IMR-90 (cell line): ENCODE measurements around the gene TOGARAM2. TPM values are rescaled to one million over a fixed set of nuclear protein-coding genes. Genes with fewer than 3 reads are reported as not detected.

Experiments
- ATAC-seq: fragments of 200-7000 bp; cut with Tn5 transposase; 2 replicates; pipeline ENCODE4 v1.9.1; 2020; ENCODE audit warnings: low read depth, mild to moderate bottlenecking, moderate library complexity
- BruUV-seq: library from RNA; stranded (reverse); fragments of 400-500 nt; replicated peaks from 2 replicates; lab custom pipeline; 2021; lab: Mats Ljungman, UMichigan
- CTCF ChIA-PET: fragments of 300-600 bp; formaldehyde crosslinking; extraction: SDS; loops from one replicate; lab custom pipeline; 2021; ENCODE audit warnings: antibody characterized with exemption; lab: Yijun Ruan, JAX
- POLR2A ChIA-PET: fragments of 300-600 bp; sonication (Branson Sonifier 250); formaldehyde crosslinking; loops from one replicate; lab custom pipeline; 2022; ENCODE audit warnings: antibody characterized with exemption; ENCODE audit not compliant: unreplicated experiment; lab: Charles Lee
- DNase-seq: peaks from one replicate; pipeline ENCODE4 v3.0.0; 2013
- H2AFZ ChIP-seq: replicated peaks from 2 replicates; pipeline ENCODE3; 2013; ENCODE audit warnings: low read length, mild to moderate bottlenecking; ENCODE audit not compliant: poor library complexity
- H2AK5ac ChIP-seq: 2 replicates; pipeline ENCODE4 v1.6.1; 2013; ENCODE audit warnings: low read depth, low read length, inconsistent platforms
- H2AK9ac ChIP-seq: replicated peaks from 2 replicates; pipeline ENCODE3; 2013; ENCODE audit warnings: mild to moderate bottlenecking, low read depth, low read length, moderate library complexity; ENCODE audit not compliant: poor library complexity
- H2BK120ac ChIP-seq: 2 replicates; pipeline ENCODE4 v1.6.1; 2013; ENCODE audit warnings: low read depth, low read length, inconsistent platforms
- H2BK15ac ChIP-seq: 3 replicates; pipeline ENCODE4 v1.6.1; 2013; ENCODE audit warnings: low read depth, low read length, inconsistent platforms
- H2BK20ac ChIP-seq: 2 replicates; pipeline ENCODE4 v1.6.1; 2013; ENCODE audit warnings: low read depth, mild to moderate bottlenecking, inconsistent platforms, low read length, moderate library complexity
- H2BK5ac ChIP-seq: 2 replicates; pipeline ENCODE4 v1.6.1; 2013; ENCODE audit warnings: mild to moderate bottlenecking, low read depth, low read length, inconsistent platforms; ENCODE audit not compliant: poor library complexity, severe bottlenecking
- H3K14ac ChIP-seq: replicated peaks from 2 replicates; pipeline ENCODE4 v1.6.1; 2013; ENCODE audit warnings: low read depth, low read length, inconsistent platforms
- H3K18ac ChIP-seq: 2 replicates; pipeline ENCODE4 v1.6.1; 2013; ENCODE audit warnings: low read depth, low read length, control low read depth
- H3K23ac ChIP-seq: 2 replicates; pipeline ENCODE4 v1.6.1; 2013; ENCODE audit warnings: low read depth, low read length, inconsistent platforms
- H3K27ac ChIP-seq: 2 replicates; pipeline ENCODE4 v1.5.1; 2013; ENCODE audit warnings: mild to moderate bottlenecking, control low read depth, low read length; ENCODE audit not compliant: insufficient read depth
- H3K27me3 ChIP-seq: 2 replicates; pipeline ENCODE4 v1.6.1; 2013; ENCODE audit warnings: low read length; ENCODE audit not compliant: control insufficient read depth, insufficient read depth
- H3K36me3 ChIP-seq: 2 replicates; pipeline ENCODE4 v1.6.1; 2013; ENCODE audit warnings: low read length, mixed read lengths; ENCODE audit not compliant: control insufficient read depth, insufficient read depth
- H3K4ac ChIP-seq: 2 replicates; pipeline ENCODE4 v1.6.1; 2013; ENCODE audit warnings: low read depth, low read length, inconsistent platforms
- H3K4me1 ChIP-seq: 2 replicates; pipeline ENCODE4 v1.6.1; 2013; ENCODE audit warnings: low read length, mixed read lengths; ENCODE audit not compliant: control insufficient read depth, insufficient read depth
- H3K4me2 ChIP-seq: 2 replicates; pipeline ENCODE4 v1.6.1; 2013; ENCODE audit warnings: low read depth, mild to moderate bottlenecking, control low read depth, low read length, moderate library complexity
- H3K4me3 ChIP-seq: 2 replicates; pipeline ENCODE4 v1.5.1; 2013; ENCODE audit warnings: low read depth, mild to moderate bottlenecking, control low read depth, low read length, moderate library complexity; ENCODE audit not compliant: insufficient read depth
- H3K56ac ChIP-seq: 2 replicates; pipeline ENCODE4 v1.6.1; 2013; ENCODE audit warnings: low read length, inconsistent platforms; ENCODE audit not compliant: insufficient read depth; ENCODE audit errors: extremely low read depth
- H3K79me1 ChIP-seq, 2 experiments: 2 replicates each; pipeline ENCODE4 v1.6.1; 2013; ENCODE audit warnings: low read length in 2 of 2, inconsistent platforms in 1 of 2, low read depth in 1 of 2
- H3K9ac ChIP-seq: 2 replicates; pipeline ENCODE4 v1.6.1; 2013; ENCODE audit warnings: low read depth, low read length, control low read depth
- H3K9me1 ChIP-seq: 2 replicates; pipeline ENCODE4 v1.6.1; 2013; ENCODE audit warnings: low read length, inconsistent platforms; ENCODE audit not compliant: insufficient read depth
- H3K9me3 ChIP-seq: 2 replicates; pipeline ENCODE4 v1.6.1; 2013; ENCODE audit warnings: low read length; ENCODE audit not compliant: control insufficient read depth, insufficient read depth
- H4K20me1 ChIP-seq: 2 replicates; pipeline ENCODE4 v1.6.1; 2013; ENCODE audit warnings: low read length, inconsistent platforms; ENCODE audit not compliant: insufficient read depth
- H4K5ac ChIP-seq: 2 replicates; pipeline ENCODE4 v1.6.1; 2013; ENCODE audit warnings: mild to moderate bottlenecking, low read depth, low read length, control low read depth
- H4K8ac ChIP-seq, 2 experiments: 2 replicates each; pipeline ENCODE4 v1.6.1; 2013; ENCODE audit warnings: low read depth in 2 of 2, low read length in 2 of 2, control low read depth in 1 of 2, inconsistent platforms in 1 of 2
- H4K91ac ChIP-seq: 2 replicates; pipeline ENCODE4 v1.6.1; 2013; ENCODE audit warnings: low read depth, low read length, inconsistent platforms; ENCODE audit not compliant: insufficient read depth
- BHLHE40 ChIP-seq: fragments of 150-350 bp; IDR thresholded peaks from 2 replicates; pipeline ENCODE4 v1.6.1; 2016; ENCODE audit warnings: mild to moderate bottlenecking, low read depth, low read length
- CEBPB ChIP-seq: IDR thresholded peaks from 2 replicates; pipeline ENCODE4 v1.6.1; 2012; ENCODE audit warnings: low read depth, low read length, improper control_type of control experiment
- CHD1 ChIP-seq: IDR thresholded peaks from 2 replicates; pipeline ENCODE4 v1.6.1; 2012; ENCODE audit warnings: low read depth, low read length, improper control_type of control experiment
- CTCF ChIP-seq: conservative IDR thresholded peaks from 2 replicates; pipeline ENCODE4 v1.5.1; 2012; ENCODE audit warnings: mild to moderate bottlenecking, low read depth, low read length, improper control_type of control experiment
- FOS ChIP-seq: fragments of 150-350 bp; IDR thresholded peaks from 2 replicates; pipeline ENCODE4 v1.6.1; 2016; ENCODE audit warnings: low read depth, low read length
- MAFK ChIP-seq: IDR thresholded peaks from 2 replicates; pipeline ENCODE4 v1.6.1; 2012; ENCODE audit warnings: low read depth, low read length, improper control_type of control experiment
- MAZ ChIP-seq: IDR thresholded peaks from 2 replicates; pipeline ENCODE4 v1.6.1; 2012; ENCODE audit warnings: low read depth, mild to moderate bottlenecking, low read length, improper control_type of control experiment, moderate library complexity, borderline replicate concordance
- MXI1 ChIP-seq: IDR thresholded peaks from 2 replicates; pipeline ENCODE4 v1.6.1; 2012; ENCODE audit warnings: low read depth, mild to moderate bottlenecking, low read length, moderate library complexity, borderline replicate concordance
- NFE2L2 ChIP-seq: fragments of 150-350 bp; IDR thresholded peaks from 2 replicates; pipeline ENCODE4 v1.6.1; 2016; ENCODE audit warnings: low read depth, mild to moderate bottlenecking, low read length
- POLR2A ChIP-seq: IDR thresholded peaks from 2 replicates; pipeline ENCODE4 v1.6.1; 2012; ENCODE audit warnings: mild to moderate bottlenecking, low read depth, low read length
- RAD21 ChIP-seq: IDR thresholded peaks from 2 replicates; pipeline ENCODE4 v1.6.1; 2012; ENCODE audit warnings: low read length, improper control_type of control experiment
- RCOR1 ChIP-seq: IDR thresholded peaks from 2 replicates; pipeline ENCODE4 v1.6.1; 2012; ENCODE audit warnings: mild to moderate bottlenecking, low read length, improper control_type of control experiment; ENCODE audit not compliant: insufficient replicate concordance
- RFX5 ChIP-seq: IDR thresholded peaks from 2 replicates; pipeline ENCODE4 v1.8.0; 2012; ENCODE audit warnings: low read depth, mild to moderate bottlenecking, low read length, moderate library complexity
- WGBS, 2 experiments: methylation state at CpG; one replicate each; pipeline versions ENCODE4 v1.1.5 to v1.1.7; 2013; ENCODE audit warnings: missing lambda C conversion rate in 2 of 2; ENCODE audit not compliant: insufficient read length in 1 of 2; ENCODE audit errors: extremely low coverage in 2 of 2; 5-methylcytosine and 5-hydroxymethylcytosine counted together
- dilution Hi-C: fragments of 300-500 bp; cut with HindIII; formaldehyde crosslinking; loops from one replicate; pipeline ENCODE4 v1.14.3; 2018; ENCODE audit warnings: low sequenced_read_pairs; ENCODE audit not compliant: unreplicated experiment
- in situ Hi-C: fragments of 300-500 bp; cut with MboI; formaldehyde crosslinking; loops from 3 replicates; pipeline ENCODE4 v1.14.3; 2019; ENCODE audit warnings: low sequenced_read_pairs, inconsistent platforms, mixed read lengths
- intact Hi-C: fragments of 100-400 bp; cut with micrococcal nuclease; formaldehyde crosslinking; loops from 2 replicates; pipeline ENCODE4 v1.10.0; 2022
- polyA plus RNA-seq, 3 experiments: library from polyadenylated mRNA; depleted of rRNA; stranded (reverse); fragments of >200 nt; gene quantifications; 2 replicates each; pipeline ENCODE4 v1.2.3, GENCODE V29; 2012; ENCODE audit warnings: low replicate concordance in 1 of 3
- total RNA-seq: library from RNA; depleted of rRNA; stranded (reverse); fragments of >200 nt; gene quantifications from 2 replicates; pipeline ENCODE4 v1.2.3, GENCODE V29; 2012
- TF ChIP-seq, protein P1 (sequence below): fragments of 150-350 bp; IDR thresholded peaks from 2 replicates; pipeline ENCODE4 v1.6.1; 2017; ENCODE audit warnings: mild to moderate bottlenecking, antibody characterized with exemption, low read length, low read depth

The TOGARAM2 gene
- total and polyA plus RNA-seq, 2 of the 4 experiments (the other 2 are of a cell fraction), result under 0.01 to 0.38 TPM

- CTCF ChIA-PET, result no interaction called here
- Histone ChIP-seq H3K27me3 (no peaks in the 10 kb centered on the region; the same call in 1 of the 2 replicates), H3K9me1 (peaks cover 5% of the 10 kb centered on the region; the same call in 1 of the 2 replicates), H2BK120ac (no peak overlapping the region), H3K18ac (no peak overlapping the region), H3K9me3 (no peaks in the 10 kb centered on the region), H3K4ac (no peak overlapping the region), H2BK20ac (no peak overlapping the region), H2BK5ac (no peak overlapping the region), H3K4me2 (no peak overlapping the region), H3K9ac (no peak overlapping the region), H3K56ac (no peak overlapping the region), H3K14ac (no peak overlapping the region), H2AFZ (no peak overlapping the region), H4K5ac (no peak overlapping the region), H4K20me1 (no peaks in the 10 kb centered on the region), H3K4me1 (peaks cover 3% of the 10 kb centered on the region), H3K4me3 (no peak overlapping the region), H3K27ac (no peak overlapping the region), H3K79me1 (no peaks in the 10 kb centered on the region), H3K36me3 (no peaks in the 10 kb centered on the region), H2BK15ac (no peak overlapping the region), H2AK9ac (no peak overlapping the region), H3K23ac (no peak overlapping the region), H4K8ac (no peak overlapping the region), H2AK5ac (no peak overlapping the region), H4K91ac (no peak overlapping the region)
- ATAC-seq (no peak), DNase-seq (peak; percentile 10)
- POLR2A ChIA-PET, result no interaction called here
- in situ Hi-C loops, result no loop called here
- TF ChIP-seq NFE2L2, result no peak
- TF ChIP-seq BHLHE40, result no peak
- no peak for TF ChIP-seq MAZ
- no peak for TF ChIP-seq MXI1
- TF ChIP-seq CTCF, result no peak
- TF ChIP-seq FOS, result no peak
- TF ChIP-seq CEBPB, result no peak
- TF ChIP-seq RCOR1, result no peak
- TF ChIP-seq, protein P1, sequence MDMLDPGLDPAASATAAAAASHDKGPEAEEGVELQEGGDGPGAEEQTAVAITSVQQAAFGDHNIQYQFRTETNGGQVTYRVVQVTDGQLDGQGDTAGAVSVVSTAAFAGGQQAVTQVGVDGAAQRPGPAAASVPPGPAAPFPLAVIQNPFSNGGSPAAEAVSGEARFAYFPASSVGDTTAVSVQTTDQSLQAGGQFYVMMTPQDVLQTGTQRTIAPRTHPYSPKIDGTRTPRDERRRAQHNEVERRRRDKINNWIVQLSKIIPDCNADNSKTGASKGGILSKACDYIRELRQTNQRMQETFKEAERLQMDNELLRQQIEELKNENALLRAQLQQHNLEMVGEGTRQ, result no peak
- TF ChIP-seq RFX5, result no peak
- no peak for TF ChIP-seq RAD21
- no peak for TF ChIP-seq POLR2A
- TF ChIP-seq CHD1, result no peak
- TF ChIP-seq MAFK, result no peak
- dilution Hi-C loops, result no loop called here
- WGBS, 2 experiments, result no CpG with 5 or more reads among the region's 6 CpGs
- BruUV-seq, result no TSS peak
- intact Hi-C loops, result no loop called here
Observed at GRCh38 chr2:29040552-29040951, 59.5 kb downstream of the TOGARAM2 start.
